D341Med (cell line): Measurements from ENCODE around the gene HMX1.

Experiments
- DNase-seq: peaks from one replicate; pipeline ENCODE4 v3.0.0; 2012; ENCODE audit warnings: low spot score

HMX1 gene

DNA sequence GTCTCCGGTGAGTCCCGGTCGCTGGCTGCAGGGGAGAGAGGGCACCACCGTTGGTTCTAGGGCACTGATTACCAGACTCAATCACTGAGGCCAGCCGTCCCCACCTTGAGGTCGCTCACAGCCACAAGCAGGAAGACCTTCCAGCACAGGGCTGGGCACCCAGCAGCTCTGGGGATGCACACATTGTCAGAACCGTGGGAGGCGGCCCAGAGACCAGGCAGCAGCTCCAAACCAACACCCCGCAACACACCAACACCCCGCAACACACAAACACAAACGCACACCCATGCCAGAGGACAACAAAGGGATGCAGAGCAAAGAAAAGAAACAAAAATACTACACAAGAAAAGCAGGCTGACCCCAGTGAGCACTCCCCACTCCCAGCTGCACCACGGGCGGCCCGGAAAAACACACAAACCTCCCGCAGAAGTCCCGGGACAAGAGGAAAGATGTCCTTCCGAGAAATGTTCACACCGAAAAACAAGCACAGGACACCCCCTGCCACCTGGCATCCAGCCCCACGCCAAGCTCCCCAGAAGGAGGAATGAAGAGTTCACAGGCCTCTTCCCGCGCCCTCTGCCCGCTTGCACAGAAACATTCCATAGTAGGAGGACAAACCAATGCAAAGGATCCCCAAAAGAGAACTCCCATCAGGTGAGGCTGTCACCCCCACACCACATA is 3.2 kb downstream of the HMX1 start:
- DNase-seq = no peak

- DNase-seq = no peak
Observed at GRCh38 chr4:8867624-8868320, 3.9 kb downstream of the HMX1 start.

- no peak for DNase-seq
Observed at GRCh38 chr4:8866828-8867623, 4.6 kb downstream of the HMX1 start.

- no peak for DNase-seq
Observed at GRCh38 chr4:8866421-8866820, 5.2 kb downstream of the HMX1 start.

DNA sequence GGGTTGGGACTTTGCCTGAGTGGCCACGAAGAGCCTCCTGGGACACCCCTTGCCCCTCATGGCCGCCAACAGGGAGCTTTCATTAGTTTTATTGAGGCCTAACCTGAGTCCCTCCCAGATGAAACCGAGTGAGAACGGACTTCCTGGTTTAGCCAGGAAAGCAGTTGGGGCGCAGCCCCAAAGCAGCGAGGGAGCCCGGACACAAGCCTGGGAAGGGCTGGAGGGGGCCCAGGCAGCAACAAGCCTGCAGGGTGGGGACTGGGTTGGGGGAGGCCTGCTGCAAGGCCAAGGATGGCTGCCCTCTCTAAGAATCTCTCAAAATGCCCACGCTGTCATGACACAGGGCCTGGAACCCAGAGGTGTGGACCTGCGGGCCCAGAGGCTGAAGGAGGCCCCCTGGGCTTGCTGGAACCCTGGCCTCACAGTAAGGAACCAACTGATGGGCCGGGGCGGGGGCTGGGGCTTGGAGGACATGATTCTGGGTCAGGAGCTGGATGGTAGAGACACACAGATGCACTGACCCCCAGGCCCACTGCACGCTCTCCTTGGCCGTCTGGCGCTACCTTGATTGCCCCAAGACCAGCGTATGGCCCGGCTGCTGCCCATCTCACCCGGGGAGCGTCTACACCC is 5.8 kb downstream of the HMX1 start:
- DNase-seq = no peak

DNA sequence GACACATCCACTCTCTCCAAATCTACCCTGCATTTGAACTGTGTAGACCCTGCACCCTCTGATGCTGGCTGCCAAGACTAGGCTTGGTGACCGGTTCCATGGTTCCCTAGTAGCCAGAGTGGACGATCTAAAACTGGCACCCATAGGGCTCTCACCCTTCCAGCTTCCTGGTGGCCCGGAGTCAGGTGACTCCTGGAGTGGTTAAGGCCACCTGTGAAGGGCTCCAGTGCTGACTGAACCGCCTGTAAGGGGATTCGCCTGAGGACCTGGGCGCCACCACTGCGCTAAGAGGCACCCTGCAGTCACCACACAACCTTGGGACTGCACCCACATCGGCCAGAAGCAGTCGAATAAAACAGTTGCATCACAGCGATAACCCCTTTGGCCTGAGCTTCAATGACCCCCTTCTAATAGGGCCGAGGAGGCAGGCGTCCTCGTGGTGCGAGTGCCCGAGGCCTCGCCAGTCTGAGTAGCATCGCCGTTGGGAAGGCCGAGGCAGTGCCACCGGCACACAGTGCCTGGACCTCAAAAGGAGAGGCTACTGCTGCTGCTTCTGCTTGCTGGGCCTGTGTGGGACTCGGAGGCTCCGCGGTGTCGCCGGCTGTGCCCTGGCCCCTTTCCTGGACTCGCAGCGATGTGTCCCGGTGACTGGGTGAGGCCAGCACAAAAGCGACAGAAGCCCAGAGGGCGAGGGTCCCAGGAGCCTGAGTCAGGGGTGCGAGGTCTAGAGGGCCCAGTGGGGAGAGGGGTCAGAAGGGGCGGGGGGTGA is 6.5 kb downstream of the HMX1 start:
- no peak for DNase-seq

GRCh38 chr4:8863686-8864682 is 7.7 kb downstream of the HMX1 start:
- DNase-seq = no peak

DNA sequence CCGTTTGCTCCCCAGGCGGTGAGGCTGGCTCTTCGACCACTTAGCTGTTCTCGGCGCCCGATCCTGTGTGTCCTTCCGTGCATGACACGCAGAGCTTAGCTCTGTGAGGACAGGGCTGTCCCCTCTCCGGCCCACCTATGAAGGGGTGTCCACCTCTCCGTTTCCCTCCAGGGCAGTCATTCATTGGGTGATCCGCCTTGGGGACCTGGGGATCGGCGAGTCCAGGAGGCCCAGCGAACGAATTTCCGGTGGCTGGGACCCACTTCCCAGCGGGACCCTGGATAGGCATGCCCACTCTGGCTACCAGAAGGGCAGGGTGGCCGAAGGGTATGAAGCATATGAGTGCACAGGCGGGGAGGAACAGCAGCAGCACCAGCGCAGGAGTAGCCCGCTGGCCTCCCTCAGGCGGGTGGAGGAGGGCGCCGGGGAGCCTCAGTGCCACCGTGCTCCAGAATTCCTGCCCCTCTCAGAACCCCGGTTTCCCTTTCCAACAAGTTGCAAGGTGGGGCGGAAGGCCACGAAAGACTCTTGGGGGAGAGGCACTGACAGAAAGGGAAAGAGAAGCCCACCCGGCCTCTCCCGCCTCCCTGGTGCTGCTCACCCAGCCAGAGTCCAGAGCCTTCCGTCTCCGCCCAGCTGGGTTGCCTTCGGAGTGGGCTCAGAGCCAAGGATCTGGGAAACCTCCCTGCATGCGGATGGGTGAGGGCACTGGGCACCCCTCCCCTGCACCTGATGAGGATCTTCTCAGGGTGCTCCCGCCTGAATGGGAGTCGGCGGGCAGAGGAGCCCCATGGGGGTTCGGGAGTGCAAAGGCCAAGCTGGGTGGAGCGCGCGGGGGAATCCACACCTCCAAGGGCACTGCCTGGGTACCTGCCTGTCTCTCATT is 8.6 kb downstream of the HMX1 start:
- DNase-seq = no peak

DNA sequence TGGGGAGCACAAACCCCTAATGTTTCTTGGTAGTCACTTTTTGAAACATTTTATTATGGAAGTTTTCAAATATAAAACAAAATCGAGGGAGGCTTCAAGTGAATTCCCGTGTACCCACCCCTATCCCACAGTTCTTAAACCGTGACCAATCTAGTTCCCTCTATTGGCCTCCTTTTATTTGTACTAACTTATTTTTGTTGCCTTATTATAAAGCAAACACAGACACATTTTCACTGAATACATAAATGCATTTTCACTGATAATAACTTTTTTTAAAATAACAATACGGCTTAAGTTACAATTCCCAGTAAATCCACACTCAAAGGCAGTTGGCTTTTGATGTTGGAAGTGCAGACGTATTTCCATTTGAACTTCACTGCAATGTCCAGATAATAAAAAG is 9.3 kb downstream of the HMX1 start:
- no peak for DNase-seq

GRCh38 chr4:8861576-8862295 is 9.9 kb downstream of the HMX1 start:
- no peak for DNase-seq

- DNase-seq = no peak
Observed at GRCh38 chr4:8860892-8861575, 10.6 kb downstream of the HMX1 start.

DNA sequence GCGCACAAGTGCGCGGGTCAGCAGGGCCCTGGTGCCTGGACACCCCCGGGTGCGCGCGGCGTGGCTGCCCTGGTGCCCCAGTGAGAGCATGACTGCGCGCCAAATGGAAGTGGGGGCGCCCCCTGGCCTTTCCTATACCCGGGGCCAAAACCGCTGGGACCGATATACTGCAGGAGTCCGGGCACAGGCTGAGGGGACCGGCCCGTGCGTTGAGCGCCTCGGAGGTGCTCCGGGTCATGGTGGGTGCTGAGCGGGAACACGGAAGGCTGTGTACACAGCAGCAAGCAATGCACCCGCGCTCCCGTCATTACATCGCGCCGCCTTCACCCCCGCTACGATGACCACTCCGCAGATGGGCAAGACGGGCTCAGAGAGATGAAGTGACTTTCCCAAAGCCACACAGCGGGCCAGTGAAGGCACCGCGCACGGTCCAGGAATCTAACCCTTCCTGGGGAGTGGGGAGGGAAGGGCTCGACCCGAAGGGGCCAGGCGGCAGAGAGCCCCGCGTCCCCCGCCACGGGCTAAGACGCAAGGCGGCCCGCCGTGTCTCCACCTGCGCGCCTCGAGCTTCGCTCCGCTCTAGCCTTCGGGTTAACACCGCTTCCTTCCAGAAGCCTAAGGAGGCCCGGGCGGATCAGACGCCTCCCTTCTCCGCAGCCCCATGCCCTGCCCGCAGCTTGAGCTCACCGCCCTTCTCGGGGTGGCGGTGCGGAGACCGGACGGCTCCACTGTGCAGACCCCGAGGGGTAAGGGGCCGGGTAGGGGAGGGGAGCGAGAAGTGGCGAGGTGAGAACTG is 11.3 kb downstream of the HMX1 start:
- no peak for DNase-seq

- DNase-seq = no peak
Observed at GRCh38 chr4:8859550-8860095, 12.0 kb downstream of the HMX1 start.

GRCh38 chr4:8858701-8859210 is 12.9 kb downstream of the HMX1 start:
- no peak for DNase-seq

DNA sequence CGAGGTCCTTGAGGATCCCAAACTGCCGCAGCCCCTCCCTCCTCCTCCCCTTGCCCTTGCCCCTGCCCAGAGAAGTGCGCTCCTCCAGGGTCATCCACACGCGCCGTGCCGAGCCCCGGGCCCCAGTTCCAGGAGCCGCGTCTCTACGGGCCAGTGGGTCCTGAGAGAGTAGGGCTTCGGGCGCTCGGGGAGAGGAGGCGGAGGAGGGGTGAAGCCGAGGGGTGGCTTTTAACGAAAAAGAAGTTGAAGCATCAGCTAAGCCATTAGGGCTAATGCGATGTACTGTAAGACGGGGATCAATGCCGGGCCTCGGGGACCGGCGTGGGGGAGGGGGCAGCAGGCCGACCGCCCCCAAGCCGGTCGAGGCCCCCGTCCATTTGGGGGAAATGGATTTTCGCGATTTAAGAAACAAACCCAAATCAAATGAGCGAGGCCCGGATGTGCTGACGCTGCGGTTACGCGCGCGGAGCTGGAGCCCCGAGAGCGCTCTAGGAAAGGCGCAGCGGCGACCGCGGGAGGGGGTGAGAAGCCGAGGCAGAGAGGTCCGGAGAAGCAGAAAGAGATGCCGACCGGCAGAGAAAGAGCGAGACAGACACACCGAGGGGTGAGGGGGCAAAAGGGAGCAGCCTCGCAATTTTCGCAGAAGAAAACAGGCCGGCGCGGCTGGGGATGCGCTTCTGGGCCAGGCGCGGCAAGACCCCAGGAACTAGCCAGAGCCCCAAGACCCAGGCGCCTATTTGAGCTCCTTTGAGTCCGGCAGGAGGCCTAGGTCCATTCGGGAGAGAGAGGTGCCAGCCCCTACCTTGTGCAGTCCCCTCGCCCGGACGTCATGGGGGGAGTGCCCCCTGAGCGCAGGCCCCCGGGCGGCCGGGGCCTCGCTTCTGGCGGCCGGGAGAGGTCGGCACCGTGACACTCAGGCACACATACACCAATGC is 13.6 kb downstream of the HMX1 start:
- no peak for DNase-seq
